ENCODE results near the gene WDR31.

Gene WDR31

GRCh38 chr9:113319054-113319453 is 21.0 kb downstream of the WDR31 start:
- DNase-seq (ENCODE audit: low read depth), result no peak
- TF ChIP-seq CTCF (IDR thresholded peaks at IDR 0.05; ENCODE audit: control insufficient read depth, insufficient read depth, low read depth, low read length, missing control alignments), result no peak
- no peak overlapping the region for H3K4me3 ChIP-seq (ENCODE audit: control insufficient read depth, low read depth, low read length)

GRCh38 chr9:113317777-113318176 is 22.3 kb downstream of the WDR31 start:
- H3K4me3 ChIP-seq (ENCODE audit: control insufficient read depth, low read depth, low read length), result no peak overlapping the region
- peak; percentile 43 for TF ChIP-seq CTCF (IDR thresholded peaks at IDR 0.05; ENCODE audit: control insufficient read depth, insufficient read depth, low read depth, low read length, missing control alignments)
- no peak for DNase-seq (ENCODE audit: low read depth)

GRCh38 chr9:113316030-113316429 is 24.0 kb downstream of the WDR31 start:
- TF ChIP-seq CTCF (IDR thresholded peaks at IDR 0.05; ENCODE audit: control insufficient read depth, insufficient read depth, low read depth, low read length, missing control alignments), result no peak
- no peak for DNase-seq (ENCODE audit: low read depth)

GRCh38 chr9:113315231-113315630 is 24.8 kb downstream of the WDR31 start:
- DNase-seq (ENCODE audit: low read depth), result no peak
- no peak for TF ChIP-seq CTCF (IDR thresholded peaks at IDR 0.05; ENCODE audit: control insufficient read depth, insufficient read depth, low read depth, low read length, missing control alignments)
- H3K4me3 ChIP-seq (ENCODE audit: control insufficient read depth, low read depth, low read length), result no peak overlapping the region

More at GRCh38 chr9:113316030-113316429, 24.0 kb downstream of the WDR31 start:
- H3K4me3 ChIP-seq (ENCODE audit: control insufficient read depth, low read depth, low read length), result no peak overlapping the region

- H3K4me3 ChIP-seq (ENCODE audit: control insufficient read depth, low read depth, low read length), result no peak overlapping the region
- DNase-seq (ENCODE audit: low read depth), result no peak
- TF ChIP-seq CTCF (IDR thresholded peaks at IDR 0.05; ENCODE audit: control insufficient read depth, insufficient read depth, low read depth, low read length, missing control alignments), result no peak
These were observed 26.8 kb downstream of the WDR31 start for GRCh38 chr9:113313261-113313660.

GRCh38 chr9:113311961-113312360 is 28.1 kb downstream of the WDR31 start:
- H3K4me3 ChIP-seq (ENCODE audit: control insufficient read depth, low read depth, low read length), result no peak overlapping the region
- no peak for TF ChIP-seq CTCF (IDR thresholded peaks at IDR 0.05; ENCODE audit: control insufficient read depth, insufficient read depth, low read depth, low read length, missing control alignments)
- DNase-seq (ENCODE audit: low read depth), result peak; percentile 23

GRCh38 chr9:113310538-113310937 is 29.5 kb downstream of the WDR31 start:
- no peak for TF ChIP-seq CTCF (IDR thresholded peaks at IDR 0.05; ENCODE audit: control insufficient read depth, insufficient read depth, low read depth, low read length, missing control alignments)
- DNase-seq (ENCODE audit: low read depth), result no peak
- no peak overlapping the region for H3K4me3 ChIP-seq (ENCODE audit: control insufficient read depth, low read depth, low read length)
